GM23248 (cell line): ENCODE results near the gene ZNF254. TPM values are rescaled to one million over a fixed set of nuclear protein-coding genes. Genes with fewer than 3 reads are reported as not detected.
"Not testable (repeated sequence)": the region's sequence is repeated elsewhere in the genome, so short reads cannot be mapped to it uniquely, and the experiment has no call there.

ENCODE experiments used
- DNase-seq: peaks from one replicate; pipeline ENCODE4 v3.0.0-alpha.2; 2015
- H2AFZ ChIP-seq: fragments of 200-600 bp; sonication (generic); 2 replicates; pipeline ENCODE4 v1.6.1; 2016; ENCODE audit warnings: antibody characterized with exemption
- H3F3A ChIP-seq: fragments of 200-600 bp; sonication (generic); 2 replicates; pipeline ENCODE4 v1.6.1; 2016; ENCODE audit warnings: mild to moderate bottlenecking, antibody characterized with exemption, mixed run types; ENCODE audit not compliant: insufficient read depth
- H3K27ac ChIP-seq: fragments of 200-600 bp; sonication (generic); 2 replicates; pipeline ENCODE4 v1.5.1; 2016; ENCODE audit warnings: mild to moderate bottlenecking
- H3K27me3 ChIP-seq: fragments of 200-600 bp; sonication (generic); replicated peaks from 2 replicates; pipeline ENCODE4 v1.6.1; 2016; ENCODE audit warnings: mild to moderate bottlenecking; ENCODE audit not compliant: insufficient read depth
- H3K36me3 ChIP-seq: fragments of 200-600 bp; sonication (generic); 2 replicates; pipeline ENCODE4 v1.6.1; 2016; ENCODE audit warnings: low read depth, mild to moderate bottlenecking
- H3K4me1 ChIP-seq: fragments of 200-600 bp; sonication (generic); 2 replicates; pipeline ENCODE4 v1.6.1; 2016; ENCODE audit warnings: mild to moderate bottlenecking; ENCODE audit not compliant: insufficient read depth
- H3K4me2 ChIP-seq: fragments of 200-600 bp; sonication (generic); one replicate; pipeline ENCODE4 v1.6.1; 2016; ENCODE audit warnings: mild to moderate bottlenecking; ENCODE audit not compliant: unreplicated experiment
- H3K4me3 ChIP-seq: fragments of 200-600 bp; sonication (generic); 2 replicates; pipeline ENCODE4 v1.5.1; 2016; ENCODE audit warnings: mild to moderate bottlenecking
- H3K79me2 ChIP-seq: fragments of 200-600 bp; sonication (generic); 2 replicates; pipeline ENCODE4 v1.6.1; 2016; ENCODE audit warnings: mild to moderate bottlenecking; ENCODE audit not compliant: insufficient read depth
- H3K9ac ChIP-seq: fragments of 200-600 bp; sonication (generic); 2 replicates; pipeline ENCODE4 v1.6.1; 2016; ENCODE audit warnings: mild to moderate bottlenecking
- H3K9me2 ChIP-seq: fragments of 200-600 bp; sonication (generic); 2 replicates; pipeline ENCODE4 v1.6.1; 2016; ENCODE audit warnings: mixed run types, mild to moderate bottlenecking, moderate library complexity; ENCODE audit not compliant: insufficient read depth
- H3K9me3 ChIP-seq: fragments of 200-600 bp; sonication (generic); one replicate; pipeline ENCODE4 v1.6.1; 2017; ENCODE audit warnings: low read depth
- H4K20me1 ChIP-seq: fragments of 200-600 bp; sonication (generic); 2 replicates; pipeline ENCODE4 v1.6.0; 2016; ENCODE audit not compliant: insufficient read depth
- EZH2 ChIP-seq: fragments of 200-600 bp; sonication (generic); IDR thresholded peaks from 2 replicates; pipeline ENCODE4 v1.6.1; 2018; ENCODE audit warnings: antibody characterized with exemption, mild to moderate bottlenecking; ENCODE audit not compliant: insufficient read depth, poor library complexity, severe bottlenecking
- EZH2phosphoT487 ChIP-seq: fragments of 200-600 bp; sonication (generic); IDR thresholded peaks from 2 replicates; pipeline ENCODE4 v1.6.1; 2018; ENCODE audit warnings: antibody characterized with exemption, moderate library complexity, mild to moderate bottlenecking, low read depth; ENCODE audit not compliant: insufficient read depth
- WGBS, 2 experiments: methylation state at CpG; one replicate each; pipeline ENCODE4 v1.1.6; 2015 to 2017; ENCODE audit warnings: low lambda C conversion rate in 2 of 2, low coverage in 1 of 2; ENCODE audit errors: missing lambda C conversion rate in 2 of 2; 5-methylcytosine and 5-hydroxymethylcytosine counted together
- in situ Hi-C: fragments of 300-500 bp; cut with MboI; formaldehyde crosslinking; loops from 2 replicates; pipeline ENCODE4 v1.15.0; 2020
- polyA plus RNA-seq: library from polyadenylated mRNA; unstranded; fragments of >200 nt; fragmentation: Nextera tagmentation; extraction: Ambion mirVana; gene quantifications from 2 replicates; pipeline ENCODE4 v1.2.1, GENCODE V29; 2016
- total RNA-seq: library from RNA; depleted of rRNA; stranded (reverse); fragments of >200 nt; shearing (Covaris generic); gene quantifications from 2 replicates; pipeline ENCODE4 v1.2.3, GENCODE V29; 2014

ZNF254 gene
- total and polyA plus RNA-seq, 2 experiments from 2014 or later: 4.0 to 4.5 TPM

GRCh38 chr19:24098359-24098758 is 11.4 kb downstream of the ZNF254 start:
- no peak overlapping the region for H3K27ac ChIP-seq
- no peaks in the 10 kb centered on the region for H3K27me3 ChIP-seq
- DNase-seq: no peak

GRCh38 chr19:24099829-24100228 is 12.8 kb downstream of the ZNF254 start:
- in situ Hi-C loops: no loop called here
- Histone ChIP-seq H4K20me1 (no peaks in the 10 kb centered on the region), H3K27ac (no peak overlapping the region)

More at GRCh38 chr19:24098359-24098758, 11.4 kb downstream of the ZNF254 start:
- no peaks in the 10 kb centered on the region for H3K9me3 ChIP-seq
- H3K4me3 ChIP-seq: no peak overlapping the region
- H4K20me1 ChIP-seq: no peaks in the 10 kb centered on the region
- TF ChIP-seq EZH2phosphoT487: no peak
- no peaks in the 10 kb centered on the region for H3K9me2 ChIP-seq
- 0 out of 2 replicates have a peak, but pooled peaks cover 5% of the 10 kb centered on the region for H3F3A ChIP-seq
- H3K79me2 ChIP-seq: peaks cover 96% of the 10 kb centered on the region
- peaks cover 5% of the 10 kb centered on the region; the same call in 1 of the 2 replicates for H3K36me3 ChIP-seq
- H3K4me2 ChIP-seq: no peak overlapping the region
- no peak overlapping the region for H3K9ac ChIP-seq
- no peak overlapping the region for H2AFZ ChIP-seq
- WGBS, 2 experiments: 96% methylated on average over 2 of the region's 2 CpGs
- in situ Hi-C loops: no loop called here
- H3K4me1 ChIP-seq: 0 out of 2 replicates have a peak, but pooled peaks cover 6% of the 10 kb centered on the region

DNA sequence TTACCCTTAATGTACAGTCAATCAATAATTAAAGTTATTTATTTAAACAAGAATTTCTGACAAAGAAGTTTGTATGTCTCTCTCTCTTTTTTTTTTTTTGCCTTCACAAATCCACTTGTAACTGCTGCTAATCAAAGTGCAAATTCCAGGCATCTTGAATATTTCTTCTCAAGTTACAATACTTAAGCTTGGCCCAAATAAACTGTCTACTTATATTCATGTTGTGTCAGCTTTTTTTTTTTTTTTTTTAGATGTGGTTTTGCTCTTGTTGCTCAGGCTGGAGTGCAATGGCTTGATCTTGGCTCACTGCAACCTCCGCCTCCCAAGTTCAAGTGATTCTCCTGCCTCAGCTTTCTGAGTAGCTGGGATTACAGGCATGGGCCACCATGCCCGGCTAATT is 13.6 kb downstream of the ZNF254 start:
- H4K20me1 ChIP-seq, H2AFZ ChIP-seq, H3K9me2 ChIP-seq, in situ Hi-C loops, H3K36me3 ChIP-seq, H3K9me3 ChIP-seq, H3K27me3 ChIP-seq, H3K9ac ChIP-seq, DNase-seq, H3K4me2 ChIP-seq, H3K4me1 ChIP-seq, H3K4me3 ChIP-seq, H3K27ac ChIP-seq, H3F3A ChIP-seq: not testable (repeated sequence)
- WGBS, 2 experiments: 97 to 100% methylated on average over 2 of the region's 2 CpGs
- H3K79me2 ChIP-seq: peaks cover 74% of the 10 kb centered on the region

More at GRCh38 chr19:24099829-24100228, 12.8 kb downstream of the ZNF254 start:
- no peak overlapping the region for H2AFZ ChIP-seq
- TF ChIP-seq EZH2phosphoT487 (no peak), EZH2 (no peak)
- H3F3A ChIP-seq: 0 out of 2 replicates have a peak, but pooled peaks cover 5% of the 10 kb centered on the region
- H3K9ac ChIP-seq: no peak overlapping the region
- DNase-seq: no peak
- 0 out of 2 replicates have a peak, but pooled peaks cover 6% of the 10 kb centered on the region for H3K4me1 ChIP-seq
- peaks cover 82% of the 10 kb centered on the region for H3K79me2 ChIP-seq
- H3K9me3 ChIP-seq: no peaks in the 10 kb centered on the region
- H3K36me3 ChIP-seq: 0 out of 2 replicates have a peak, but pooled peaks cover 3% of the 10 kb centered on the region
- H3K4me3 ChIP-seq: no peak overlapping the region
- no peaks in the 10 kb centered on the region for H3K27me3 ChIP-seq
- no peak overlapping the region for H3K4me2 ChIP-seq
- H3K9me2 ChIP-seq: no peaks in the 10 kb centered on the region

DNA sequence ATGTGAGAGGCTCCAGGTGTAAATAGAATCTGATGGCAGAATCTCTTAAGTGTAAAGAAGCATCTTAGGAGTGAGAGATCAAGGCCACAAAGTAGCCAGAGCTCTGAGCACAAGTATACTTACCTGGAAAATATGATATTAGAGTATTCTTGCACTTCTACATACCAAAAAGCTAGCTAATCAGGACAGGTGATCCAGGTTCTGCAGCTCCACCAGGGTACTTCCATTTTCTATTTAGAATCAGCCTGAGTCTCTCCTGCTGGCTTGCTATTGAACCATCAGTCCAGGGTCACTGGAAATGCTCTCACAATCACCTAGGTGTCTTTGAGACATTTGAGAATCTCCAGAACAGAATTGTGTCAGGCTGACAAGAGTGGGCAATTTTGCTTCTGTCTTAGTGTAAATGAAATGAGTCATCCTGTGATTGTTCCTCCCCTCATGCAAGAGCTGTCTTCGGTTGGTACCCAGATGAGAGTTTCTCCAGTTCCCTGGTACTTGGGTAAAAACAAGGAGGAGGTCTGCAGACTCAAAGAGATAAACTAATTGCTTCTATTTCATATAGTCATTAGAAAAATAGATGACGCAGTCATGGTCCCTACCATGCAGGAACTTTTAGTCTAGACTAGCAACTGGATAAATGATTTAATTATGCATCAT is 14.6 kb downstream of the ZNF254 start:
- no peaks in the 10 kb centered on the region for H3K27me3 ChIP-seq
- H3K4me3 ChIP-seq: no peak overlapping the region
- peaks cover 14% of the 10 kb centered on the region for H3K36me3 ChIP-seq
- no peak for TF ChIP-seq EZH2
- H2AFZ ChIP-seq: no peak overlapping the region
- no peak overlapping the region for H3K4me2 ChIP-seq
- H3K4me1 ChIP-seq: 0 out of 2 replicates have a peak, but pooled peaks cover 6% of the 10 kb centered on the region
- H3K9me2 ChIP-seq: no peaks in the 10 kb centered on the region
- H3K79me2 ChIP-seq: peaks cover 64% of the 10 kb centered on the region
- 92 to 94% methylated on average over 2 of the region's 2 CpGs for WGBS, 2 experiments
- H3F3A ChIP-seq: 0 out of 2 replicates have a peak, but pooled peaks cover 5% of the 10 kb centered on the region
- in situ Hi-C loops: no loop called here
- H3K9ac ChIP-seq: no peak overlapping the region
- no peaks in the 10 kb centered on the region for H3K9me3 ChIP-seq
- no peaks in the 10 kb centered on the region for H4K20me1 ChIP-seq
- no peak for DNase-seq
- H3K27ac ChIP-seq: no peak overlapping the region

DNA sequence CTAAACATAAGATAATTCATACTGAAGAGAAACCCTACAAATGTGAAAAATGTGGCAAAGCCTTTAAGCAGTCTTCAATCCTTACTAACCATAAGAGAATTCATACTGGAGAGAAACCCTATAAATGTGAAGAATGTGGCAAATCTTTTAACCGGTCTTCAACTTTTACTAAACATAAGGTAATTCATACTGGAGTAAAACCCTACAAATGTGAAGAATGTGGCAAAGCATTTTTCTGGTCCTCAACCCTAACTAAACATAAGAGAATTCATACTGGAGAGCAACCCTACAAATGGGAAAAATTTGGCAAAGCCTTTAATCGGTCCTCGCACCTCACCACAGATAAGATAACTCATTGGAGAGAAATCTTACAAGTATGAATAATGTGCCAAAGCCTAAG is 40.6 kb downstream of the ZNF254 start:
- Histone ChIP-seq H2AFZ (no peak overlapping the region), H3F3A (no peaks in the 10 kb centered on the region), H3K4me1 (no peaks in the 10 kb centered on the region), H3K4me3 (no peak overlapping the region), H3K9ac (no peak overlapping the region), H3K9me2 (no peaks in the 10 kb centered on the region), H3K27me3 (no peaks in the 10 kb centered on the region), H3K27ac (no peak overlapping the region), H3K9me3 (peaks cover 34% of the 10 kb centered on the region), H3K79me2 (no peaks in the 10 kb centered on the region), H4K20me1 (no peaks in the 10 kb centered on the region), H3K4me2 (no peak overlapping the region), H3K36me3 (peaks cover 72% of the 10 kb centered on the region)
- DNase-seq: no peak
- WGBS, 2 experiments: 97% methylated on average over 3 of the region's 3 CpGs
- TF ChIP-seq EZH2phosphoT487 (no peak), EZH2 (no peak)
- in situ Hi-C loops: no loop called here
